GM04503 (cell line): Measurements from ENCODE around the gene POLR3F.
"Not testable (repeated sequence)": the region's sequence is repeated elsewhere in the genome, so short reads cannot be mapped to it uniquely, and the experiment has no call there.

Source experiments
- DNase-seq: peaks from one replicate; pipeline ENCODE4 v3.0.0-alpha.2; 2012; ENCODE audit warnings: low read depth

Gene POLR3F

DNA sequence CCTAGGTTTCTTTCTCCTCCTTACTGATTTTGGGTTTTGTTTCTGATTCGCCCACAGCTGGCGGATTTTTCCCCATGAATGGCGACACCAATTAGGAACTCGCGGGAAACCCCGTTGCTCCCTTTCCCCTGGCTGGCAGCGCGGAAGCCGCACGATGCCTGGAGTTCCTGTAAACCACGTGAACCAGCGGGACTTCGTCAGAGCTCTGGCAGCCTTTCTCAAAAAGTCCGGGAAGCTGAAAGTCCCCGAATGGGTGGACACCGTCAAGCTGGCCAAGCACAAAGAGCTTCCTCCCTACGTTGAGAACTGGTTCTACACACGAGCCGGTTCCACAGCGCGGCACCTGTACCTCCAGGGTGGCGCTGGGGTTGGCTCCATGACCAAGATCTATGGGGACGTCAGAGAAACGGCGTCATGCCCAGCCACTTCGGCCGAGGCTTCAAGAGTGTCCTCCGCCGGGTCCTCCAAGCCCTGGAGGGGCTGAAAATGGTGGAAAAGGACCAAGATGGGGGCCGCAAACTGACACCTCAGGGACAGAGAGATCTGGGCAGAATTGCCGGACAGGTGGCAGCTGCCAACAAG lies 37.4 kb downstream of the POLR3F start:
- no peak for DNase-seq

GRCh38 chr20:18506744-18507143 lies 39.6 kb downstream of the POLR3F start:
- DNase-seq = no peak

DNA sequence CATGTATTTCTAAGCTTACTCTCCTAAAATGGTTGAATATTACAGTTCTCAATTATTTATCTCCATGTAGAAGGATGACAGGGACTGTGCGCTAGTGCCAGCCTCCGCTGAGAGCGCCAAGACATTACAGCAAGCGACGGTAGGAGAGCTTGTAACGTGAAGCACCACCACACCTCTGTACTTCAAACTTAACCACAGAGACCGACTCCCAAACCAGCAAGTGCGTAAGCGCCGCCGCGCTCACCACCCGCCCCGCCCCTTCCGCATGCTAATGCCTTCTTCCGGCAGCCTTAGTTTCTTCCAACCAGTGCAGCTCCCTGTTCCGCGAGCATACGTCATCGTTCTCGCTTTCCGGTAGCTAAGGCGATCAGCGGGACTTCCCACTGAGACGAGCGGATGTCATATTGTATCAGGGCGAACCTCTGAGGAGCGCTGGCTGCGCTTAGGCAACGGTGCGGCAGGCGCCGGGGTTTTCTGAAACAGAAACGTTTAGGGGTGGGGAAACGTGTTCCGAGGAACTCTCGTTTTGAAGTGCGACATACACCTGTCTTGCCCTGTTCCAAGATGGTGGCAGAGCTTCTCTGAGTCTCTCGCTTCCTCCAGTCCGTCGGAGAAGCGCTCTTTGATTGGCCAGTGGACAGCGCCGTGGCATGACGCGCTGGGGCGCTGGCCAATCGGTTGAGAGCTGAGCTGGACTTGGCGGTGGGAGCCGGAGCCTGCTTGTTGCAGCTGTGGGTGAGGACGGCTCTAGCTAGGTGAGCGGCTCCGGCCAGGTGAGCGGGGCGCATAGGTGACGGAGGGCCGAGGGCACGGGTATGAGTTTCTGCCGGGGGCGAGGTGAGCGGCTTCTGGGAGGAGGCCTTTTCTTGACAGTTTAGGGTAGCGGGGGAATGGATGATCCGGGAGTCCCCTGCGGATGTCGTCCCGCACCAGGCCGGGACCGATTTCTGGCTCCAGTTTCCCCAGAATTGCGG lies 40.3 kb downstream of the POLR3F start, which contains the start of gene SEC23B:
Gene SEC23B (plus strand): TSS at position 723 of the 974 bp plus-strand sequence. CDS start 2,896 bp downstream, outside the sequence.
- peak; percentile 89 for DNase-seq

GRCh38 chr20:18511571-18511970 lies 44.4 kb downstream of the POLR3F start:
- DNase-seq = no peak

DNA sequence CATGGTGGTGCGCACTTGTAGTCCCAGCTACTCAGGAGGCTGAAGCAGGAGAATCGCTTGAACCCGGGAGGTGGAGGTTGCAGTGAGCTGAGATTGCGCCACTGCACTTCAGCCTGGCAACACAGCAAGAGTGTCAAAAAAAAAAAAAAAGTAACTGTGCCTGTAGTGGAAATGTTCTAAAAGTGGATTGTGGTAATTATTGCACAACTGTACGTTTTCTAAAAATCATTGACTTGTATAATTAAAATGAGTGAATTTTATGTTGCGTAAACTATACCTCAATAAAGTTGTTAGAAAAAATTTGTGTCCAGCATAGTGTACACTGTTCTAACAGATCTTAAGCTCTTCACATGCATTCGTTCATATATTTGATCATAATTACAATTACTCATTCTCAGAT lies 46.0 kb downstream of the POLR3F start:
- DNase-seq = no peak

- no peak for DNase-seq
These were observed 46.9 kb downstream of the POLR3F start for GRCh38 chr20:18514127-18514526.

GRCh38 chr20:18515973-18516372 lies 48.8 kb downstream of the POLR3F start:
- no peak for DNase-seq

DNA sequence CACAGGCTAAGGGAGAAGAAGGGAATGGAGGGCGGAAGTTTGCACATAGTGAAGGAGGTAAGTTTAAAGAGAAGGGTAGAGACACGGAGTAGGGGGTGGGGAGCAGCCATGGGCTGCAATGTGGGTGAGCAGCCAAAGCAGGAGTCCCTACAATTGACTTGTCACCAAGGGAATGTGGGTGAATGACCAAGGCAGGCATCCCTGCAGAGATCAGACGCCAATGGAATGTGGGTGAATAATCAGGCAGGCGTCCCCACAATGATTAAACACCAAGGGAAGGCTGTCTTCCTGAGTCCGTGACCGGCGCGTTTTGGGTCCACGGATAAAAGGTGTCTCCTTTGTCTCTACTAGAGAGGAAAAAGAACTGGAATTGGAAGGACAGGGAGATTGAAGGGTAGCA lies 54.9 kb downstream of the POLR3F start:
- not testable (repeated sequence) for DNase-seq

GRCh38 chr20:18523066-18523465 lies 55.9 kb downstream of the POLR3F start:
- DNase-seq = no peak

DNA sequence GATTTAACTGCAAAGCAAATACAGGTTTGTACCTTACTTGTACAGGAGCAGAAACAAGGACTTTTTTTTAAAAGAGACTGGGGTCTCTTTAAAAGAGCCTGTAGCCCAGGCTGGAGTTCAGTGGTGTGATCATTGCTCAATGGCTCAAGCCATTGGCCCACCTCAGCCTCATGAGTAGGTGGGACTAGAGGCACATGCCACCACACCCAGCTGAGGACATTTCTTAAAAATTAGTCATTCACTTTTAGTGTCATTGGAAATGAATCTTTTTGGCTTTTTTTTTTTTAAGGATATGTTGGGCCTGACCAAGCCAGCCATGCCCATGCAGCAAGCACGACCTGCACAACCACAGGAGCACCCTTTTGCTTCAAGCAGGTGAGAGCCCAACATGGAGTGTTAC lies 57.5 kb downstream of the POLR3F start:
- DNase-seq = peak; percentile 36

GRCh38 chr20:18526761-18527160 lies 59.6 kb downstream of the POLR3F start:
- DNase-seq = not testable (repeated sequence)

DNA sequence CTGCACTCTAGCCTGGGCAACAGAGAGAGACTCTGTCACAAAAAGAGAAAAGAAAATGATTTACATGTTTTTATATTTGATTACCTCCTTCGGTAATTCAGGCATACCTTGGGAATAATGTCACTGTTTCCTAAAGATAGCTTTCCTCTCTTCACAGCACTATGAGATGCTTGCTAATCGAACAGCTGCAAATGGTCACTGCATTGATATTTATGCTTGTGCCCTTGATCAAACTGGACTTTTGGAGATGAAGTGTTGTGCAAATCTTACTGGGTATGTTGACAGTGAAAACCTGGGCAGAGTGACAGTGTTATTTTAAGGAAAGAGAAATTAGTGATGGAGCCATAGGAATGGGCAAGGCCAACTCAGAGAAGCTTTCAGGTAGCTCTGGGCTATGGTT lies 60.1 kb downstream of the POLR3F start:
- DNase-seq = no peak

- DNase-seq = peak; percentile 20
These were observed 60.6 kb downstream of the POLR3F start for GRCh38 chr20:18527836-18528235.

DNA sequence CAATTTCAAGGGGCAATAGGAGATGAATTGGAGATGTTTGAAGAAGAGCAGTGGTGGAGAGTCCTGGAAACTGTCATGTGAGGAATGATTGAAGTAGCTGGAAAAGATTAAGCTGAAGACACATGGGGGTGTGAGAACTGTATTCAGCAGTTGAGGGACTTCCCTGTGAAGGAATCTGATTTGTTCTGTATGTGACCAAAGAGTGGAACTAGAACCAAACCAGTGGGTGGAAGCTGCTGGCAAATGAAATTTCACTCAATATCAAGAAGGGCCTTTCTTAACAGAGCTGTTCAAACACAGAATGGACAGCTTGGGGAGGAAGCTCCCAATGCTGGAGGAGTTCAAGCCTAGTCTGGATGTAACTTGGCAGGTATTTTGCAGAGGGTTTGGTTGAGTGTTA lies 61.9 kb downstream of the POLR3F start:
- no peak for DNase-seq

GRCh38 chr20:18532626-18533025 lies 65.4 kb downstream of the POLR3F start:
- DNase-seq = no peak

GRCh38 chr20:18533491-18533890 lies 66.3 kb downstream of the POLR3F start:
- DNase-seq = no peak

DNA sequence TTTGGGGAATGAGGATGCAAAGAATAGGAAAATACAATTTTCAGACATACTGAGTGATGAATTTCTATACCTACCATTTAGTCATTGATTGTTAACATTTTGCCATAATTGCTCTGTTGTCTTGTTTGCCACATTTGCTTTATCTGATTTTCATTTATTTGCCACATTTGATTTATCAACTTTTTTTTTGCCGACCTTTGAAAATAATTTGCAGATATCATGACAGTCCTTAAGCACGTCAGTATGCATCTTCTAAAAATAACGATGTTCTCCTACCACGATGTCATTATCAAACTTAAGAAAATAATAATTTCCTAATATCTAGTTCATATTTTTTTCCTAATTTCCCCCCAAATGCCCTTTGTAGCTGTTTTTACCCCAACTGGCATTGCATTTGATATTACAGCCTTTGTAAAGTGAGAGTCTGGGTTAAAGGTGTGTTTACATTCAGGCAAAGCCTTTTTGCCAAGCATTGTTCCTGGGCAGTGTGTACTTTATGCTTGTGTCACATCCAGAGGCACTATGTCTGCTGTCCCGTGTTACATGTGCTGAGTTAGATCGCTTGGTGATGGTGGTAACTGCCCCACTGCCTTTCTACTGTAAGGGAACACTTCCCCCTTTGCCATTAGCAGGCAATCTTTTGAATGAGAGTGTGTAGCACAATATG lies 66.9 kb downstream of the POLR3F start:
- no peak for DNase-seq
